Stomach (tissue), 9 donors: ENCODE measurements around the gene YWHAG. TPM values are rescaled to one million over a fixed set of nuclear protein-coding genes. Genes with fewer than 3 reads are reported as not detected.

Experiments used
- DNase-seq, 2 donors: peaks; one replicate each; pipeline versions ENCODE4 v3.0.0 to v3.0.0-alpha.2; 2013 to 2019
- H3K27ac ChIP-seq, 5 donors: fragments of 200-600 bp in 4 of 5; sonication (generic) in 4 of 5; one replicate each; pipeline ENCODE4 v1.5.1; 2013 to 2019; ENCODE audit warnings: mild to moderate bottlenecking in 1 of 5, moderate library complexity in 1 of 5
- H3K27me3 ChIP-seq, 3 donors: fragments of 200-600 bp; sonication (generic); one replicate each; pipeline ENCODE4 v1.5.1; 2017 to 2019; ENCODE audit warnings: mixed run types in 1 of 3
- H3K36me3 ChIP-seq, 4 donors: fragments of 200-600 bp; sonication (generic); 1 replicate in 3 of 4; 2 replicates in 1 of 4; pipeline ENCODE4 v1.5.1; 2016 to 2019
- H3K4me1 ChIP-seq, 4 donors: fragments of 200-600 bp; sonication (generic); one replicate each; pipeline ENCODE4 v1.5.1; 2016 to 2019
- H3K4me3 ChIP-seq, 4 donors: fragments of 200-600 bp; sonication (generic) in 3 of 4; one replicate each; pipeline ENCODE4 v1.5.1; 2016 to 2019; ENCODE audit warnings: mild to moderate bottlenecking in 1 of 4
- H3K9me3 ChIP-seq, 4 donors: fragments of 200-600 bp; sonication (generic); one replicate each; pipeline ENCODE4 v1.5.1; 2016 to 2019
- EP300 ChIP-seq: sonication (generic); formaldehyde crosslinking; IDR thresholded peaks from one replicate; pipeline ENCODE4 v1.6.1; 2017; ENCODE audit warnings: antibody characterized with exemption
- POLR2A ChIP-seq, 4 donors: fragments of 450-650 bp; IDR thresholded peaks; one replicate each; pipeline ENCODE4 v1.6.1; 2016; ENCODE audit warnings: antibody characterized with exemption in 4 of 4, control low read depth in 2 of 4, mild to moderate bottlenecking in 1 of 4, moderate library complexity in 1 of 4
- POLR2AphosphoS5 ChIP-seq, 3 donors: sonication (generic); formaldehyde crosslinking; IDR thresholded peaks; one replicate each; pipeline ENCODE4 v1.6.1; 2016; ENCODE audit warnings: antibody characterized with exemption in 3 of 3
- WGBS, 5 donors: extraction: QIAGEN DNeasy Blood & Tissue Kit in 3 of 5; methylation state at CpG; one replicate each; pipeline versions ENCODE4 v1.1.5 to v1.1.7; 2013 to 2018; 5-methylcytosine and 5-hydroxymethylcytosine counted together
- intact Hi-C: fragments of 100-400 bp; cut with DNase I; formaldehyde crosslinking; loops from one replicate; pipeline ENCODE4 v1.15.1; 2023; ENCODE audit warnings: low total_unique reads
- polyA plus RNA-seq, 3 donors: library from polyadenylated mRNA; stranded (reverse); fragments of 200-250 nt; gene quantifications; one replicate each; pipeline ENCODE4 v1.2.3, GENCODE V29; 2013
- total RNA-seq, 5 donors: library from RNA; depleted of rRNA; stranded (reverse); fragments of >200 nt; gene quantifications; one replicate each; pipeline versions ENCODE4 v1.1.0 to v1.2.3, GENCODE V29; 2014 to 2016
- TF ChIP-seq, protein P1 (sequence below), 7 experiments: fragments of 450-650 bp in 4 of 7; fragments of 200-600 bp in 3 of 7; sonication (generic) in 3 of 7; IDR thresholded peaks; one replicate each; pipeline ENCODE4 v1.5.1; 2016 to 2019; ENCODE audit warnings: antibody characterized with exemption in 7 of 7, control low read depth in 2 of 7, mild to moderate bottlenecking in 1 of 7
- donor health status: healthy with polysubstance abuse.
- donor health status: Bipolar disorder and iron deficiency.
- donor health status: healthy.

YWHAG gene
- total and polyA plus RNA-seq, 8 donors, result 26.7 to 64.6 (median 45.9) TPM

DNA sequence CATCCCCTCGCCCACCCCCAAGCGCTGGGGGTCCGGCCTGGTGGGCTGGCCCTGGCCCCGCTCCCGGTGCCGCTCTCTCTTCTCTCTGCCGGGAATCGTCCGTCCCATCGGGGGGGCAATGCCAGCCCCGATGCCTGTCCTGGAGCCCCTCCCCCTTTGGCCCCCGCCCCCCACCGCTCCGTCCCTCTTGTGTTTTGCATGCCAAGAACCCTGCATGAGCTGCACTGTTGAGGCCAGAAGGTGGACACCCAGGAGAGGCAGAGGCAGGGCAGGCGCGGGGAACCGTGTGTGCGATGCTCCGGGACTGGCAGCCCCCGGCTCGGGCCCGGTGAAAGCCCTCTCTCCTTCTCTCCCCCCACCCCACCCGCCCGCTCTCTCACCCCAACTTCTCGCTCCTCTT, 78.4 kb downstream of the YWHAG start:
- no peaks in the 10 kb centered on the region for H3K9me3 ChIP-seq
- intact Hi-C loops, result no loop called here
- WGBS, 5 donors, result 13 to 20% (median 15%) methylated on average over 15 to 25 of the region's 25 CpGs
- no peak overlapping the region for H3K4me3 ChIP-seq
- H3K4me1 ChIP-seq, result peaks cover 16 to 29% (median 20%) of the 10 kb centered on the region in 4 donors
- peaks cover 0 to 90% (median 34%) of the 10 kb centered on the region in 3 donors for H3K27me3 ChIP-seq
- DNase-seq, result peak in 1 of 2 donors; percentile 47
- H3K27ac ChIP-seq, result no peak overlapping the region
- no peaks in the 10 kb centered on the region for H3K36me3 ChIP-seq
- TF ChIP-seq, protein P1, sequence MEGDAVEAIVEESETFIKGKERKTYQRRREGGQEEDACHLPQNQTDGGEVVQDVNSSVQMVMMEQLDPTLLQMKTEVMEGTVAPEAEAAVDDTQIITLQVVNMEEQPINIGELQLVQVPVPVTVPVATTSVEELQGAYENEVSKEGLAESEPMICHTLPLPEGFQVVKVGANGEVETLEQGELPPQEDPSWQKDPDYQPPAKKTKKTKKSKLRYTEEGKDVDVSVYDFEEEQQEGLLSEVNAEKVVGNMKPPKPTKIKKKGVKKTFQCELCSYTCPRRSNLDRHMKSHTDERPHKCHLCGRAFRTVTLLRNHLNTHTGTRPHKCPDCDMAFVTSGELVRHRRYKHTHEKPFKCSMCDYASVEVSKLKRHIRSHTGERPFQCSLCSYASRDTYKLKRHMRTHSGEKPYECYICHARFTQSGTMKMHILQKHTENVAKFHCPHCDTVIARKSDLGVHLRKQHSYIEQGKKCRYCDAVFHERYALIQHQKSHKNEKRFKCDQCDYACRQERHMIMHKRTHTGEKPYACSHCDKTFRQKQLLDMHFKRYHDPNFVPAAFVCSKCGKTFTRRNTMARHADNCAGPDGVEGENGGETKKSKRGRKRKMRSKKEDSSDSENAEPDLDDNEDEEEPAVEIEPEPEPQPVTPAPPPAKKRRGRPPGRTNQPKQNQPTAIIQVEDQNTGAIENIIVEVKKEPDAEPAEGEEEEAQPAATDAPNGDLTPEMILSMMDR (IDR thresholded peaks at IDR 0.05), result no peak
- no peak for TF ChIP-seq POLR2A (IDR thresholded peaks at IDR 0.05)
- no peak for TF ChIP-seq POLR2AphosphoS5 (IDR thresholded peaks at IDR 0.05)
- no peak for TF ChIP-seq EP300

DNA sequence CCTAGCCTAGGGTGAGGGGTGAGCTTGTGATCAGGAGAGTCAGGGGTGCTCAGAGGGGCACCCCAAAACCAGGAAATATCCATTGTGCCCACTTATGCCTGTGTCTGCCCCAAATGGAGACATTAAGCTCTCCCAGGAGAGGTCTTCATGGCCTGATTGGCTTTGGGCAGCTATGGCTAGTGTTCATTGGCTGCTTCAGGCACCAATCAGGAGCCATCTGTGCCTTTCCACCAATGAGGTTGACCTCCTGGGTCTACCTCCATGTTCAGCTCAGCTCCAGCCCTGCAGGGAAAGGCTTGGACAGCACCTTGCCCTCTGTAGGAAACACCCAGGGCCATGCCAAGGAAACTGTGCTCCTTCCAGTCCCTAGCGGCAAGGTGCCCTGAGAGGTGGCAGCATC, 80.3 kb downstream of the YWHAG start:
- no peak overlapping the region for H3K4me3 ChIP-seq
- WGBS, 5 donors, result 92 to 100% (median 100%) methylated on average over 1 of the region's 1 CpG
- H3K27ac ChIP-seq, result no peak overlapping the region
- H3K9me3 ChIP-seq, result no peaks in the 10 kb centered on the region
- peaks cover 16 to 28% (median 20%) of the 10 kb centered on the region in 4 donors for H3K4me1 ChIP-seq
- intact Hi-C loops, result loop anchor here (10.0 kb wide), 1 partner anchor 94 kb away; no protein-coding TSS in a partner anchor
- H3K27me3 ChIP-seq, result peaks cover 0 to 91% (median 40%) of the 10 kb centered on the region in 3 donors
- H3K36me3 ChIP-seq, result no peaks in the 10 kb centered on the region
- no peak for TF ChIP-seq POLR2A (IDR thresholded peaks at IDR 0.05)
- TF ChIP-seq, protein P1 (IDR thresholded peaks at IDR 0.05), result no peak
- no peak for TF ChIP-seq EP300
- TF ChIP-seq POLR2AphosphoS5 (IDR thresholded peaks at IDR 0.05), result no peak
- DNase-seq, result no peak

Other genes with a start within 250 kb of the YWHAG start
- gene SRRM3, start 157.1 kb downstream of the YWHAG start, total RNA-seq, result 1 to 10 TPM in 2 of 5 donors, under 1 TPM in 1, not detected in 2; 0.37 to 6.4 (median 5.1) TPM
- 1 to 10 TPM; 3.8 to 5.6 (median 5.5) TPM for gene SRRM3, start 157.1 kb downstream of the YWHAG start, polyA plus RNA-seq
- 1,000 to 10,000 TPM in 1 of 5 donors, 100 to 1,000 TPM in 3, 10 to 100 TPM in 1; 21.8 to 2,022 (median 373) TPM for gene HSPB1, start 56.3 kb downstream of the YWHAG start, total RNA-seq
- gene HSPB1, start 56.3 kb downstream of the YWHAG start, polyA plus RNA-seq, result 1,000 to 10,000 TPM in 1 of 3 donors, 100 to 1,000 TPM in 2; 320 to 2,297 (median 486) TPM
- gene SSC4D, start 50.7 kb upstream of the YWHAG start, total RNA-seq, result under 1 TPM in 1 of 5 donors, not detected in 4; 0.37 TPM
- under 1 TPM in 1 of 3 donors, not detected in 2; 0.80 TPM for gene SSC4D, start 50.7 kb upstream of the YWHAG start, polyA plus RNA-seq
- gene ZP3, start 66.0 kb upstream of the YWHAG start, total RNA-seq, result 1 to 10 TPM in 1 of 5 donors, not detected in 4; 1.4 TPM
- 1 to 10 TPM in 2 of 3 donors, under 1 TPM in 1; 0.46 to 7.1 (median 1.3) TPM for gene ZP3, start 66.0 kb upstream of the YWHAG start, polyA plus RNA-seq
- gene DTX2, start 102.7 kb upstream of the YWHAG start, total RNA-seq, result 100 to 1,000 TPM in 2 of 5 donors, 10 to 100 TPM in 3; 20.0 to 252 (median 57.1) TPM
- gene DTX2, start 102.7 kb upstream of the YWHAG start, polyA plus RNA-seq, result 10 to 100 TPM; 27.2 to 46.3 (median 37.5) TPM
- gene UPK3B, start 151.6 kb upstream of the YWHAG start, total RNA-seq, result 10 to 100 TPM in 2 of 5 donors, 1 to 10 TPM in 1, under 1 TPM in 1, not detected in 1; 0.45 to 12.2 (median 6.2) TPM
- gene UPK3B, start 151.6 kb upstream of the YWHAG start, polyA plus RNA-seq, result 1 to 10 TPM in 2 of 3 donors, not detected in 1; 4.0 to 6.6 TPM
- not detected for gene SPDYE16, start 184.3 kb upstream of the YWHAG start, total RNA-seq
- under 1 TPM in 1 of 3 donors, not detected in 2; 0.03 TPM for gene SPDYE16, start 184.3 kb upstream of the YWHAG start, polyA plus RNA-seq